OCI-M2 (cell line): ENCODE results near the gene SLC2A13.
"Not testable (repeated sequence)": the region's sequence is repeated elsewhere in the genome, so short reads cannot be mapped to it uniquely, and the experiment has no call there.

Experiments used
- DNase-seq: peaks from one replicate; lab custom pipeline; 2025; ENCODE audit not compliant: unreplicated experiment; lab: John Stamatoyannopoulos, UW

Gene SLC2A13

DNA sequence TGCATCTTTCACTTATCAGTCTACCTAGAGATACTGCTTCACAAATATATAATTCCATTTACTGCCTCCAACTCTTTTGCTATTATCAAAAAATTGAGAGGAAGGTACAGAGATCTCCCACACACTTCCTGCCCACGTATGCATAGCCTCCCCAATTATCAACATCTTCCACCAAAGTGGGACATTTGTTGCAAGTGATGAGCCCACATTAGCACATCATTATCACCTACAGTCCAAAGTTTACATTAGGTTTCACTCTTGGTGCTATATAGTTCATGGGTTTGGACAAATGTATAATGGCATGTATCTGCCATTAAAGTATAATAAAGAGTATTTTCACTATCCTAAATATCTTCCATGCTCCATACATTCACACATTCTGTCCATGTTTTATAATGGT is 66.3 kb downstream of the SLC2A13 start:
- DNase-seq = no peak

DNA sequence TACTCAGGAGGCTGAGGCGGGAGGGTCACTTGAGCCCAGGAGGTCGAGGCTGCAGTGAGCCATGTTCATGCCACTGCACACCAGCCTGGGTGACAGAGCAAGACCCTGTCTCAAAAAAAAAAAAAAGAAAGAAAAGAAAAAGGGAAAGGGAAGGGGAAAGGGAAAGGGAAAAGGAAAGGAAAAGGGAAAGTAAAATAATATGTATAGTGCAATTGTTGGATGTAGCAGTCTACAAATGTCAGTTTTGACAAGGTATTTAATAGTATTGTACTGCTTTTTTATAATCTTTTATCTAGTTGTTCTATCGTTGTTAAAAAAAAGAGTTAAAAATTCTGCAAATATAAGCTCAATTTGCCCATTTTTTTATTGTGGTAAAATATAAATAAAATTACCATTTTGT is 67.3 kb downstream of the SLC2A13 start:
- no peak for DNase-seq

- no peak for DNase-seq
Measured at GRCh38 chr12:40034712-40035111, 71.2 kb downstream of the SLC2A13 start.

- DNase-seq = no peak
Measured at GRCh38 chr12:40034156-40034555, 71.7 kb downstream of the SLC2A13 start.

DNA sequence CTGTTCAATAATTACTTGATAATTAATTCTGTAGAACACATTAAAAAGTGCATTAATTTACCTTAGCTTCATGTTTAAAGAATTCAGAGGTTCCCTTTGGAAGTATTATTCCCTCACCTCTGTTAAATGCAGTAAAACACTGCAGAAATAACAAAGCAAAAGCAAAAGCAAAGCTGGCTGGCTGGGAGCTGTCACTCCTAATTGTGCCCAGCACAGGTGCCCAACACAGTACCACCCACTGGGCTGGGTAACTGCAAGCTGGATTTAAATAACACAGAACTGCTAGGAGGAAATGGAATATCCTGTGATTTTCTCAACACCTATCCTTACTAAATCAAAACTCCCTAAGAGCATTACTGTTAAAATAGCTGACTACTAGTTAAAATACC is 72.6 kb downstream of the SLC2A13 start:
- DNase-seq = no peak

DNA sequence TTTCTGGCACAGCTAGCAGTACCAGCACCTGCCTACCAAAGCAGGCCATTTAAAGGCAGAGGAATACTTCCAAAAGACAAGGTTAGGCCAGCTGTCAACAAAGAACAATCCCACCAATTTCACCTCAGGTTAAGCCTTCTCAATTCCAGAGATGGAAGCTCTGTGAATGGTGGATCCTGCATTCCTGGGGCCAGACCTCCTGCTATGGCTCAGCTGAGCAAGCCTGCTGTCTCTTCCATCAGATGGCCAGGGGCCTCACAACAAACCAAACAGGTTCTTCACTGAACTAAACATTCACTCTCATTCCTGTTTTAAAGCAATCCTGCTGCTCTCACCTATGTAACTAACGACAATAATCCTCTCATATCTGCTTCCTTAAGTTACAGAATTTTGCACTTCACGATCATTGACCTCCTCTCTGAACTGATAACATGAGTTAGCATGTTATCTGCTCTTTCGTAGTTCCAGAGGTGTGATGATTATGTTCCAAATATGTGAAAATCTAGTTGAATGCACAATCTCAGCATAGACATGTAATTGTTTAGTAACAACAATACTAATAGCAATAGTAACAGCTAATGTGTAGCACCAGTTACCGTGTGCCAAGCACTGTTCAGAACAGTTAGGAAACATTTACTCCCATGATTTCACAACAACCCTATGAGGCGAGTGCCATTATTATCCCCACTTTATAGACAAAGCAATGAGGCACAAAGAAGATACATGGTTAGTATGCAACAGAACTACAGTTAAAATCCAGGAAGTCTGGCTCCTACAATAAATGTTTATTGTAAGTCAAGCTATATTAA is 73.2 kb downstream of the SLC2A13 start:
- DNase-seq = no peak

- DNase-seq = no peak
Measured at GRCh38 chr12:40031965-40032364, 73.9 kb downstream of the SLC2A13 start.

DNA sequence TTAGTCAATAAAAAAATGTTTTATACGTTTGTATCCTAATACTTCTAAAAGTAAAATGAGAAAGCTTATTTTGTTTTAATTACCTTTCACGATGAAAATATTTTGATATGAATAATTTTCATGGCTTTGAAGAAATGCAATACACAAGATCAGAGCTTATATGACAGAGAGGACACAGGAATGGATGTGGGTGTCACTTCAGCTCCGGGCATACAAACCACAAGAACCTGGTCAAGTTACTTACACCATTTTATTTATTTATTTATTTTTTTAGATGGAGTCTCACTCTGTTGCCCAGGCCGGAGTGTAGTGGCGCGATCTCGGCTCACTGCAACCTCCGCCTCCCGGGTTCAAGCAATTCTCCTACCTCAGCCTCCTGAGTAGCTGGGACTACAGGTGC is 74.9 kb downstream of the SLC2A13 start:
- DNase-seq = not testable (repeated sequence)

GRCh38 chr12:40028296-40028695 is 77.6 kb downstream of the SLC2A13 start:
- DNase-seq = no peak

- DNase-seq = no peak
Measured at GRCh38 chr12:40022850-40023249, 83.0 kb downstream of the SLC2A13 start.

- no peak for DNase-seq
Measured at GRCh38 chr12:40020261-40020691, 85.6 kb downstream of the SLC2A13 start.

GRCh38 chr12:40017488-40017887 is 88.4 kb downstream of the SLC2A13 start:
- no peak for DNase-seq

DNA sequence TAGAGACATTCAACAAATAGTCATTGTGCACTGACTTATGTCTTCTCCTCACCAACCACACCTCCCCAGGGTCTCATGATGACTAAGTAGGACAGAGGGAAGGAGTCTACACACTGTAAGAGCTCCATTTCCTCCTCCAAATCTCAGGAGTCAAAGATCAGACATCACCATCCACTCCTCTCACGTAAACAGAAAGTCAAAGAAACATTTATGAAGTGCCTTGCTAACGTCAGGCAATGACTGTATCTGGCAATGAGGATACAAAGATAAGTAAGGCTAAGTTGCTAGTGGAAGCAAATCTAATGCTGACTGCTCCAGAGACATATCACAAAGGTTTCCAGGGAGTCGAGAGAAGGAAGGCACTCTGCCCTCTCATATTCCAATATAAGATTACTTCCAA is 88.9 kb downstream of the SLC2A13 start:
- no peak for DNase-seq

DNA sequence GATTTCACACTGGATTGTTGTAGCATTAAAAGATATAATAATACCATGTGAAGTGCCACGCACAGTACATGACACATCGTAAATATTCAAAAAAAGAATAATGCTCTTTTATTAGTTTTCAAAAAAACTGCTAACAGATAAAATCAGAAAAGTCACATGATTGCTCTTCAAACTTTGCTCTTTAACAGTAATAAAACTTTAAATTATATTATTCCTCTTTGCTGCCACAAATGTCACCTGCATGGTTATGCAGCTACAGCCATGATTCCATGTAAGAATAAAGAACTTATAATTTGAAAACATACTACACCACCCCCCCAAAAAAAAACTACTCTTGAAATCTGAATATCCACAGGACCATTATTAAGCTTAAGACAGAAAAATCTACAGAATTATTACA is 90.0 kb downstream of the SLC2A13 start:
- no peak for DNase-seq

DNA sequence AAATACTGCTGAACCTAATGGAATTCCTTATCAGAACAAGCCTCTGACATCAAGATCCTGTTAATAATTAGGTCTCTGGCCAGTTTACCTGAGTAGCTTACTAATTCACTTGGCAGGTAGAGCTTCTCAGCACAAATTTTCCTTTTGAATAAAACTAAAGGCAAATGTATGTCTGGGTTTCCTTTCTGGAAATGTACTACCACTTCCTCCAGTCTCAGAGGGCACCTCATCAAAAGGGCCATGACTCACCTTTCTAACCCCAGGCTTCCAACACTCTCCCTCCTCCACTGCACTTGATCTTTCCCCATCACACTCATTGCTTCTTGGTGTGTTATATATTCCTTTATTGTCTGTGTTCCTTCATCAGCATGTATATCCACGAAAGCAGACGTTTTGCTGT is 90.5 kb downstream of the SLC2A13 start:
- no peak for DNase-seq

GRCh38 chr12:40013847-40014246 is 92.0 kb downstream of the SLC2A13 start:
- no peak for DNase-seq

DNA sequence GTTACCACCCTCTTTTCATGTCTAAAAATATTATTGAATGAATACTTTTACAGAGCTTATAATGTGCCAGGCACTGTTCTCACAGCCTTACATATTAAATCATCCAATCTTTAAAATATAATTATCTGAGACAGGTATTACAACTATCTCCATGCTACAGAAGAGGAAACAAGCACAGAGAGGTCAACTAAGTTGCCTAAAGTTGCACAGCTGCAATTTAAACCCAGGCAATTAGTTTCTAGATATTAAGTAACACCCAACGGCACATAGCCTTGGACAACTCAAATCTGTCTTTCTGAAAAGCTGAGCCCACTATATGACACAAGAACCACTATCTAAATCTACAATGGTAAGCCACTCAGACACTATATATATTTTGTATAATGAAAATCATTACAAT is 92.6 kb downstream of the SLC2A13 start:
- DNase-seq = no peak

GRCh38 chr12:40012711-40013110 is 93.2 kb downstream of the SLC2A13 start:
- DNase-seq = no peak

DNA sequence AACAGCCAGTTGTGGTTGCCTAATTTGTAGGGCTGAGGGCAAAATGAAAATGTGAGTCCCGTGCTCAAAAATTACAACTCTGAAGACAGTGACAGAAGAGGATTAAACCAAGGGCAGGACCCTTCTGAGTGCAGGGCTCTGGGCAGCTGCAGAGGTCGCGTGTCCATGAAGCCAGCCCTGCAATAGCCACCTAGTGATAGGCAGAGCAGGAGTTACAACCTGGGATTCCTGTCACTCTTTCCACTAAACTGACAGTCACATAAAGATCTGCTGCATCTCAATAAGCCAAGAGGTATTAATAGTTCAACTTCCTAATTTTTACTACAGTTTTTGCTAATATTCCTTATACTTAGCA is 94.1 kb downstream of the SLC2A13 start:
- DNase-seq = no peak

GRCh38 chr12:40010899-40011774 is 94.7 kb downstream of the SLC2A13 start:
- DNase-seq = no peak

DNA sequence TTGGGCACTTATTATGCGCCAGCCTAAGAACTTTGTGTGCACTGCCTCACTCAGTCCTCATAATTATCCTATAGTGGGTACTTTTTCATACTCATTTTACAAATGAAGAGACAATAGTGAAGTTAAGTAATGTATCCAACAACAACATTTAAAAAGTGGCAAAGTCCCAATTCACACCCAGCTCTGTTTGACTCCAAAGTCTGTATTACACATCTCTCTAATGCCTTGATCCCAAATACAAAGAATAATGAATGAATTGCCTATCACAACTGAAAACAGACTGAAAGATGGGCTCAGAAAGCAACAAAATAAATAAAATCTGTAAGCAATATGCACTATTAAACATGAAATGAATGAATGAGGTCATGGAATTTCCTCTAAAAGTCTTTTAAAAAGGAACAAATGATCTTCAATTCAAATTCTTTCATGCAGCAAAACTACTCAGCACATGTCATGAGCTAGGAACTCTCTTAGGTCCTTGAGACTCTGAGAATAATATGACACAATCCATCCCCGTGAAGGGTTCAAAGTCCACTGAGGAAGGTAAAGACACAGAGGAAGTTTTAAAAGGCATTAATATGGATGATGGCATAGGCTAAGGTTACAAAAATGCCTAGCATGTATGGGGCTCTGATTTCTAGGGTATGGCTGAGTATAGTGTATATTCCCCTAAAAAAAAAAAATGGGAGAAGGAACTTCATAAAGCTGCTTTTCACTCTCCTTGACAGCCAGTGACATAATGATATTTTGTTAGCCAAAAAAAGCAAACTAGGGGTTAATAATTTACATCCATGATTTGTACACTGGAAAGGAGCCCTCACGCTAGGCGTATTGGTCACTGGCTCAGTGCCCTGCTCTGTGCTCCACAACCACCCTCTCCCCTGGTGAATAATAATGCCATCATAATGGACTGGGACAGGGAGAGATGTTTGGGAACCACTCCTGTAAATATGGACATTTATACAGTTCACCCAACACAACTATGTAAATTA is 103.4 kb downstream of the SLC2A13 start:
- no peak for DNase-seq
